Smooth muscle cell (in vitro differentiated cells): ENCODE measurements around the gene SMPD3. TPM values are rescaled to one million over a fixed set of nuclear protein-coding genes. Genes with fewer than 3 reads are reported as not detected.

ENCODE experiments used
- DNase-seq: peaks from one replicate; lab custom pipeline; 2025; ENCODE audit not compliant: unreplicated experiment; lab: John Stamatoyannopoulos, UW
- H2AFZ ChIP-seq: fragments of 200-600 bp; sonication (generic); 2 replicates; pipeline ENCODE4 v1.6.0; 2016; ENCODE audit warnings: antibody characterized with exemption, low read depth, mild to moderate bottlenecking
- H3F3A ChIP-seq: fragments of 200-600 bp; sonication (generic); 2 replicates; pipeline ENCODE4 v1.6.0; 2017; ENCODE audit warnings: antibody characterized with exemption, low read depth
- H3K27ac ChIP-seq: fragments of 200-600 bp; sonication (generic); 2 replicates; pipeline ENCODE4 v1.5.1; 2016; ENCODE audit warnings: low read depth, mild to moderate bottlenecking
- H3K27me3 ChIP-seq: fragments of 200-600 bp; sonication (generic); 2 replicates; pipeline ENCODE4 v1.6.1; 2016; ENCODE audit warnings: low read depth, mild to moderate bottlenecking
- H3K36me3 ChIP-seq: fragments of 200-600 bp; sonication (generic); 2 replicates; pipeline ENCODE4 v1.5.1; 2016; ENCODE audit warnings: low read depth
- H3K4me1 ChIP-seq: fragments of 200-600 bp; sonication (generic); 2 replicates; pipeline ENCODE4 v1.5.1; 2016; ENCODE audit warnings: low read depth
- H3K4me2 ChIP-seq: fragments of 200-600 bp; sonication (generic); 2 replicates; pipeline ENCODE4 v1.6.0; 2016; ENCODE audit warnings: mild to moderate bottlenecking
- H3K4me3 ChIP-seq: fragments of 200-600 bp; sonication (generic); 2 replicates; pipeline ENCODE4 v1.5.1; 2016; ENCODE audit warnings: mild to moderate bottlenecking
- H3K79me2 ChIP-seq: fragments of 200-600 bp; sonication (generic); 2 replicates; pipeline ENCODE4 v1.6.0; 2016; ENCODE audit warnings: low read depth, mild to moderate bottlenecking
- H3K9ac ChIP-seq: fragments of 200-600 bp; sonication (generic); 2 replicates; pipeline ENCODE4 v1.6.0; 2016; ENCODE audit warnings: low read depth
- H3K9me3 ChIP-seq: fragments of 200-600 bp; sonication (generic); replicated peaks from 2 replicates; pipeline ENCODE4 v1.5.1; 2016; ENCODE audit warnings: low read depth
- H4K20me1 ChIP-seq: fragments of 200-600 bp; sonication (generic); 2 replicates; pipeline ENCODE4 v1.6.0; 2016; ENCODE audit warnings: low read depth
- CTCF ChIP-seq: fragments of 200-600 bp; sonication (generic); IDR thresholded peaks from 2 replicates; pipeline ENCODE4 v1.5.1; 2017; ENCODE audit warnings: borderline replicate concordance, mild to moderate bottlenecking, antibody characterized with exemption; ENCODE audit not compliant: insufficient read depth, poor library complexity, severe bottlenecking
- WGBS: methylation state at CpG from one replicate; pipeline ENCODE4 v1.1.7; 2016; ENCODE audit warnings: low lambda C conversion rate; 5-methylcytosine and 5-hydroxymethylcytosine counted together
- polyA plus RNA-seq: library from polyadenylated mRNA; unstranded; fragments of >200 nt; fragmentation: Nextera tagmentation; extraction: Ambion mirVana; gene quantifications from 2 replicates; pipeline ENCODE4 v1.2.1, GENCODE V29; 2016
- total RNA-seq: library from RNA; depleted of rRNA; stranded (reverse); fragments of >200 nt; gene quantifications from 2 replicates; pipeline ENCODE4 v1.2.3, GENCODE V29; 2014

The SMPD3 gene
- total and polyA plus RNA-seq, 2 experiments from 2014 or later = 0.63 to 0.73 TPM

GRCh38 chr16:68331879-68332410 lies 116.4 kb downstream of the SMPD3 start:
- H3K36me3 ChIP-seq = peaks cover under 1% of the 10 kb centered on the region
- TF ChIP-seq CTCF = no peak
- H2AFZ ChIP-seq = no peak overlapping the region
- H3K27ac ChIP-seq = peak overlapping the region; percentile 26
- no peak for DNase-seq
- no peaks in the 10 kb centered on the region for H3K4me1 ChIP-seq
- WGBS = 57% methylated on average over 4 of the region's 4 CpGs
- no peak overlapping the region for H3K4me2 ChIP-seq
- H3K9me3 ChIP-seq = no peaks in the 10 kb centered on the region
- H3K9ac ChIP-seq = no peak overlapping the region
- H4K20me1 ChIP-seq = no peaks in the 10 kb centered on the region
- H3K4me3 ChIP-seq = no peak overlapping the region
- H3K79me2 ChIP-seq = no peaks in the 10 kb centered on the region
- H3K27me3 ChIP-seq = no peaks in the 10 kb centered on the region
- H3F3A ChIP-seq = no peaks in the 10 kb centered on the region

- no peak overlapping the region for H3K4me3 ChIP-seq
- H3F3A ChIP-seq = no peaks in the 10 kb centered on the region
- no peak overlapping the region for H3K9ac ChIP-seq
- no peaks in the 10 kb centered on the region for H3K4me1 ChIP-seq
- no peaks in the 10 kb centered on the region for H3K79me2 ChIP-seq
- no peak overlapping the region for H3K27ac ChIP-seq
- H3K4me2 ChIP-seq = no peak overlapping the region
- TF ChIP-seq CTCF = no peak
- DNase-seq = no peak
- no peaks in the 10 kb centered on the region for H3K27me3 ChIP-seq
- 42% methylated on average over 3 of the region's 3 CpGs for WGBS
- no peaks in the 10 kb centered on the region for H3K9me3 ChIP-seq
- no peaks in the 10 kb centered on the region for H4K20me1 ChIP-seq
- H3K36me3 ChIP-seq = no peaks in the 10 kb centered on the region
- no peak overlapping the region for H2AFZ ChIP-seq
Measured at GRCh38 chr16:68328860-68329390, 119.4 kb downstream of the SMPD3 start.

GRCh38 chr16:68328151-68328859 lies 120.0 kb downstream of the SMPD3 start:
- peak overlapping the region; percentile 30 for H3K4me2 ChIP-seq
- peak; percentile 87 for TF ChIP-seq CTCF

More at GRCh38 chr16:68328151-68328859, 120.0 kb downstream of the SMPD3 start:
- Histone ChIP-seq H3K9me3 (no peaks in the 10 kb centered on the region), H3K27me3 (no peaks in the 10 kb centered on the region), H2AFZ (no peak overlapping the region), H4K20me1 (no peaks in the 10 kb centered on the region), H3F3A (no peaks in the 10 kb centered on the region), H3K27ac (peak overlapping the region; percentile 62), H3K36me3 (no peaks in the 10 kb centered on the region), H3K9ac (no peak overlapping the region), H3K79me2 (no peaks in the 10 kb centered on the region), H3K4me1 (no peaks in the 10 kb centered on the region), H3K4me3 (no peak overlapping the region)
- WGBS = 10% methylated on average over 13 of the region's 13 CpGs
- DNase-seq = peak; percentile 26
